GM23338 (cell line): Measurements from ENCODE around the gene TARBP1. TPM values are rescaled to one million over a fixed set of nuclear protein-coding genes. Genes with fewer than 3 reads are reported as not detected.

Experiments used
- ATAC-seq: fragments of 200-7000 bp; cut with Tn5 transposase; 3 replicates; pipeline ENCODE4 v1.9.1; 2020
- DNase-seq: peaks from one replicate; pipeline ENCODE4 v3.0.0-alpha.2; 2015; ENCODE audit warnings: low spot score
- H2AFZ ChIP-seq: fragments of 200-600 bp; sonication (generic); 2 replicates; pipeline ENCODE4 v1.8.0; 2016; ENCODE audit warnings: antibody characterized with exemption, mild to moderate bottlenecking, moderate library complexity
- H3F3A ChIP-seq: fragments of 200-600 bp; sonication (generic); replicated peaks from 2 replicates; pipeline ENCODE4 v1.8.0; 2017; ENCODE audit warnings: antibody characterized with exemption, mixed run types, low read depth
- H3K27ac ChIP-seq: fragments of 200-600 bp; sonication (generic); 2 replicates; pipeline ENCODE4 v1.6.1; 2016; ENCODE audit warnings: low read depth
- H3K27me3 ChIP-seq: fragments of 200-600 bp; sonication (generic); 2 replicates; pipeline ENCODE4 v1.8.0; 2016; ENCODE audit warnings: mild to moderate bottlenecking, mixed run types, moderate library complexity; ENCODE audit not compliant: insufficient read depth
- H3K36me3 ChIP-seq: fragments of 200-600 bp; sonication (generic); 2 replicates; pipeline ENCODE4 v1.8.0; 2016; ENCODE audit warnings: mild to moderate bottlenecking; ENCODE audit not compliant: insufficient read depth
- H3K4me1 ChIP-seq: fragments of 200-600 bp; sonication (generic); 2 replicates; pipeline ENCODE4 v1.8.0; 2016; ENCODE audit warnings: mild to moderate bottlenecking, moderate library complexity; ENCODE audit not compliant: insufficient read depth
- H3K4me2 ChIP-seq: fragments of 200-600 bp; sonication (generic); 2 replicates; pipeline ENCODE4 v1.7.1; 2017; ENCODE audit warnings: mixed run types
- H3K4me3 ChIP-seq: fragments of 200-600 bp; sonication (generic); 2 replicates; pipeline ENCODE4 v1.6.1; 2016; ENCODE audit warnings: mixed run types
- H3K79me2 ChIP-seq: fragments of 200-600 bp; sonication (generic); replicated peaks from 2 replicates; pipeline ENCODE4 v1.8.0; 2017; ENCODE audit warnings: mild to moderate bottlenecking; ENCODE audit not compliant: insufficient read depth
- H3K9me2 ChIP-seq: fragments of 200-600 bp; sonication (generic); 2 replicates; pipeline ENCODE4 v1.8.0; 2017; ENCODE audit not compliant: insufficient read depth
- H4K20me1 ChIP-seq: fragments of 200-600 bp; sonication (generic); replicated peaks from 2 replicates; pipeline ENCODE4 v1.8.0; 2017; ENCODE audit warnings: mild to moderate bottlenecking; ENCODE audit not compliant: insufficient read depth
- H3K27ac Mint-ChIP-seq: 2 replicates; pipeline ENCODE4 v1.8.0; 2020; ENCODE audit warnings: inconsistent platforms, mild to moderate bottlenecking, moderate library complexity, mixed read lengths
- H3K27me3 Mint-ChIP-seq: 3 replicates; pipeline ENCODE4 v1.8.0; 2022; ENCODE audit warnings: low read depth, mild to moderate bottlenecking, moderate library complexity, mixed read lengths, inconsistent platforms; ENCODE audit not compliant: insufficient read depth, poor library complexity
- H3K36me3 Mint-ChIP-seq: 3 replicates; pipeline ENCODE4 v1.8.0; 2021; ENCODE audit warnings: low read depth, mild to moderate bottlenecking, inconsistent platforms, moderate library complexity, mixed read lengths
- H3K4me1 Mint-ChIP-seq: 3 replicates; pipeline ENCODE4 v1.8.0; 2020; ENCODE audit warnings: mild to moderate bottlenecking, inconsistent platforms, mixed read lengths
- H3K4me3 Mint-ChIP-seq: 3 replicates; pipeline ENCODE4 v1.8.0; 2021; ENCODE audit warnings: moderate library complexity, mild to moderate bottlenecking, inconsistent platforms, mixed read lengths
- H3K9me3 Mint-ChIP-seq: 3 replicates; pipeline ENCODE4 v1.8.0; 2020; ENCODE audit warnings: moderate library complexity, mild to moderate bottlenecking, inconsistent platforms, mixed read lengths
- CREB1 ChIP-seq: fragments of 250-450 bp; sonication (Bioruptor Pico); IDR thresholded peaks from 2 replicates; pipeline ENCODE4 v1.5.0; 2020; ENCODE audit warnings: low read depth, mild to moderate bottlenecking, moderate library complexity
- CTCF ChIP-seq, 2 experiments: fragments of 200-600 bp in 1 of 2; sonication (generic) in 1 of 2; conservative IDR thresholded peaks; 2 replicates each; pipeline versions ENCODE4 v1.5.1 to v1.6.1; 2016 to 2017; ENCODE audit warnings: antibody characterized with exemption in 2 of 2, low read depth in 2 of 2, mild to moderate bottlenecking in 2 of 2, moderate library complexity in 1 of 2
- ETS1 ChIP-seq: IDR thresholded peaks from 2 replicates; pipeline ENCODE4 v1.6.1; 2016; ENCODE audit warnings: antibody characterized with exemption
- EZH2 ChIP-seq: fragments of 200-600 bp; sonication (generic); IDR thresholded peaks from one replicate; pipeline ENCODE4 v1.8.0; 2017; ENCODE audit warnings: antibody characterized with exemption, mild to moderate bottlenecking, low read depth; ENCODE audit not compliant: unreplicated experiment
- EZH2phosphoT487 ChIP-seq: fragments of 200-600 bp; sonication (generic); IDR thresholded peaks from one replicate; pipeline ENCODE4 v1.8.1; 2018; ENCODE audit warnings: antibody characterized with exemption; ENCODE audit not compliant: unreplicated experiment
- JUNB ChIP-seq: IDR thresholded peaks from one replicate; pipeline ENCODE4 v1.6.1; 2016; ENCODE audit warnings: antibody characterized with exemption; ENCODE audit not compliant: unreplicated experiment
- NANOG ChIP-seq: IDR thresholded peaks from 2 replicates; pipeline ENCODE4 v1.6.1; 2016; ENCODE audit warnings: antibody characterized with exemption, borderline replicate concordance
- POLR2AphosphoS5 ChIP-seq: IDR thresholded peaks from 2 replicates; pipeline ENCODE4 v1.6.1; 2016; ENCODE audit warnings: antibody characterized with exemption, low read depth
- REST ChIP-seq: IDR thresholded peaks from one replicate; pipeline ENCODE4 v1.6.1; 2018; ENCODE audit warnings: antibody characterized with exemption; ENCODE audit not compliant: unreplicated experiment
- STAT1 ChIP-seq: IDR thresholded peaks from one replicate; pipeline ENCODE4 v1.6.1; 2016; ENCODE audit warnings: antibody characterized with exemption; ENCODE audit not compliant: unreplicated experiment
- ZNF114 ChIP-seq: fragments of 250-450 bp; sonication (Bioruptor Pico); IDR thresholded peaks from 2 replicates; pipeline ENCODE4 v1.5.0; 2020; ENCODE audit warnings: mild to moderate bottlenecking, moderate library complexity
- ZNF331 ChIP-seq: fragments of 250-450 bp; sonication (Bioruptor Pico); IDR thresholded peaks from 2 replicates; pipeline ENCODE4 v1.5.0; 2020; ENCODE audit warnings: low read depth, mild to moderate bottlenecking, moderate library complexity
- ZNF462 ChIP-seq: fragments of 250-450 bp; sonication (Bioruptor Pico); IDR thresholded peaks from 2 replicates; pipeline ENCODE4 v1.5.0; 2020; ENCODE audit warnings: mild to moderate bottlenecking, moderate library complexity
- polyA plus RNA-seq: library from polyadenylated mRNA; unstranded; fragments of >200 nt; fragmentation: Nextera tagmentation; extraction: Ambion mirVana; gene quantifications from 2 replicates; pipeline ENCODE4 v1.2.1, GENCODE V29; 2016
- total RNA-seq: library from RNA; depleted of rRNA; stranded (reverse); fragments of >200 nt; shearing (Covaris generic); gene quantifications from 2 replicates; pipeline ENCODE4 v1.2.3, GENCODE V29; 2014

Gene TARBP1
- total and polyA plus RNA-seq, 2 experiments from 2014 or later, result 14.9 to 18.8 TPM

GRCh38 chr1:234371414-234371813 is 107.6 kb downstream of the TARBP1 start:
- peaks cover 6% of the 10 kb centered on the region; the same call in 1 of the 2 replicates for H3K4me1 ChIP-seq
- H3K36me3 ChIP-seq, result peaks cover 9% of the 10 kb centered on the region
- no peak for ATAC-seq
- no peaks in the 10 kb centered on the region for H3K9me3 Mint-ChIP-seq
- H3K27me3 ChIP-seq, result no peaks in the 10 kb centered on the region
- no peak overlapping the region for H3K4me3 Mint-ChIP-seq
- H2AFZ ChIP-seq, result no peak overlapping the region
- H3K9me2 ChIP-seq, result no peaks in the 10 kb centered on the region
- H3K27ac ChIP-seq, result no peak overlapping the region
- no peak overlapping the region for H3K27ac Mint-ChIP-seq
- DNase-seq, result no peak
- no peaks in the 10 kb centered on the region; the same call in 1 of the 2 replicates for H4K20me1 ChIP-seq
- H3K36me3 Mint-ChIP-seq, result peaks cover 8% of the 10 kb centered on the region
- no peaks in the 10 kb centered on the region for H3F3A ChIP-seq
- H3K79me2 ChIP-seq, result peaks cover 24% of the 10 kb centered on the region
- peaks cover 2% of the 10 kb centered on the region for H3K27me3 Mint-ChIP-seq
- TF ChIP-seq EZH2 (no peak), NANOG (no peak), CREB1 (CRISPR knock-in tag) (no peak), CTCF (conservative IDR thresholded peaks at IDR 0.05; ENCODE audit: low read depth in 2 of 2) (no peak), EZH2phosphoT487 (no peak), ETS1 (no peak), REST (no peak), POLR2AphosphoS5 (no peak), ZNF114 (CRISPR knock-in tag) (no peak), JUNB (no peak), ZNF462 (no peak), STAT1 (no peak), ZNF331 (no peak)
- H3K4me3 ChIP-seq, result no peak overlapping the region
- no peak overlapping the region for H3K4me2 ChIP-seq
- peaks cover 7% of the 10 kb centered on the region; the same call in 2 of the 3 replicates for H3K4me1 Mint-ChIP-seq
